Measurements from ENCODE around the gene BCKDHA.
"Not testable (repeated sequence)": the region's sequence is repeated elsewhere in the genome, so short reads cannot be mapped to it uniquely, and the experiment has no call there.

Gene BCKDHA

GRCh38 chr19:41408256-41408655, 10.6 kb downstream of the BCKDHA start:
- no peak for DNase-seq

GRCh38 chr19:41408846-41409245, 11.2 kb downstream of the BCKDHA start:
- not testable (repeated sequence) for DNase-seq

GRCh38 chr19:41409288-41409687, 11.7 kb downstream of the BCKDHA start:
- no peak for DNase-seq

- DNase-seq = no peak
Measured at GRCh38 chr19:41410336-41411054, 12.9 kb downstream of the BCKDHA start.

- no peak for DNase-seq
Measured at GRCh38 chr19:41411100-41411967, 13.7 kb downstream of the BCKDHA start.

GRCh38 chr19:41411968-41412265, 14.3 kb downstream of the BCKDHA start:
- DNase-seq = no peak

GRCh38 chr19:41412953-41413352, 15.3 kb downstream of the BCKDHA start:
- DNase-seq = no peak

GRCh38 chr19:41413947-41414346, 16.3 kb downstream of the BCKDHA start:
- no peak for DNase-seq

- DNase-seq = no peak
Measured at GRCh38 chr19:41414461-41414860, 16.8 kb downstream of the BCKDHA start.

GRCh38 chr19:41415154-41415571, 17.5 kb downstream of the BCKDHA start:
- no peak for DNase-seq

GRCh38 chr19:41416194-41416674, 18.6 kb downstream of the BCKDHA start:
- no peak for DNase-seq

GRCh38 chr19:41420101-41420880, 22.7 kb downstream of the BCKDHA start:
- DNase-seq = no peak

GRCh38 chr19:41421314-41421713, 23.7 kb downstream of the BCKDHA start:
- DNase-seq = no peak

- DNase-seq = no peak
Measured at GRCh38 chr19:41421973-41422372, 24.4 kb downstream of the BCKDHA start.

- no peak for DNase-seq
Measured at GRCh38 chr19:41422456-41422855, 24.8 kb downstream of the BCKDHA start.

- no peak for DNase-seq
Measured at GRCh38 chr19:41422955-41423354, 25.3 kb downstream of the BCKDHA start.

- no peak for DNase-seq
Measured at GRCh38 chr19:41424335-41425173, 26.9 kb downstream of the BCKDHA start.

GRCh38 chr19:41425174-41426115, 27.8 kb downstream of the BCKDHA start:
- DNase-seq = no peak

- DNase-seq = no peak
Measured at GRCh38 chr19:41426116-41426841, 28.7 kb downstream of the BCKDHA start.

GRCh38 chr19:41426952-41427646, 29.5 kb downstream of the BCKDHA start, which contains the start of gene B3GNT8:
B3GNT8 (minus strand) TSS chr19:41427374; CDS start chr19:41426778, 596 bp downstream.
- peak; percentile 75 for DNase-seq
